ENCODE data around the gene SPDEF.

- TF ChIP-seq POLR2A (IDR thresholded peaks at IDR 0.05; ENCODE audit: low read length) (no peak), RAD21 (conservative IDR thresholded peaks at IDR 0.05 in 1 of 2, IDR thresholded peaks at IDR 0.05 in 1 of 2) (no peak)
- TF ChIP-seq, protein P1, sequence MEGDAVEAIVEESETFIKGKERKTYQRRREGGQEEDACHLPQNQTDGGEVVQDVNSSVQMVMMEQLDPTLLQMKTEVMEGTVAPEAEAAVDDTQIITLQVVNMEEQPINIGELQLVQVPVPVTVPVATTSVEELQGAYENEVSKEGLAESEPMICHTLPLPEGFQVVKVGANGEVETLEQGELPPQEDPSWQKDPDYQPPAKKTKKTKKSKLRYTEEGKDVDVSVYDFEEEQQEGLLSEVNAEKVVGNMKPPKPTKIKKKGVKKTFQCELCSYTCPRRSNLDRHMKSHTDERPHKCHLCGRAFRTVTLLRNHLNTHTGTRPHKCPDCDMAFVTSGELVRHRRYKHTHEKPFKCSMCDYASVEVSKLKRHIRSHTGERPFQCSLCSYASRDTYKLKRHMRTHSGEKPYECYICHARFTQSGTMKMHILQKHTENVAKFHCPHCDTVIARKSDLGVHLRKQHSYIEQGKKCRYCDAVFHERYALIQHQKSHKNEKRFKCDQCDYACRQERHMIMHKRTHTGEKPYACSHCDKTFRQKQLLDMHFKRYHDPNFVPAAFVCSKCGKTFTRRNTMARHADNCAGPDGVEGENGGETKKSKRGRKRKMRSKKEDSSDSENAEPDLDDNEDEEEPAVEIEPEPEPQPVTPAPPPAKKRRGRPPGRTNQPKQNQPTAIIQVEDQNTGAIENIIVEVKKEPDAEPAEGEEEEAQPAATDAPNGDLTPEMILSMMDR (IDR thresholded peaks at IDR 0.05), result no peak
Measured at GRCh38 chr6:34581561-34581920, 25.4 kb upstream of the SPDEF start.

All from A549 (cell line).